Measurements from ENCODE around the gene ITPA.

The ITPA gene

DNA sequence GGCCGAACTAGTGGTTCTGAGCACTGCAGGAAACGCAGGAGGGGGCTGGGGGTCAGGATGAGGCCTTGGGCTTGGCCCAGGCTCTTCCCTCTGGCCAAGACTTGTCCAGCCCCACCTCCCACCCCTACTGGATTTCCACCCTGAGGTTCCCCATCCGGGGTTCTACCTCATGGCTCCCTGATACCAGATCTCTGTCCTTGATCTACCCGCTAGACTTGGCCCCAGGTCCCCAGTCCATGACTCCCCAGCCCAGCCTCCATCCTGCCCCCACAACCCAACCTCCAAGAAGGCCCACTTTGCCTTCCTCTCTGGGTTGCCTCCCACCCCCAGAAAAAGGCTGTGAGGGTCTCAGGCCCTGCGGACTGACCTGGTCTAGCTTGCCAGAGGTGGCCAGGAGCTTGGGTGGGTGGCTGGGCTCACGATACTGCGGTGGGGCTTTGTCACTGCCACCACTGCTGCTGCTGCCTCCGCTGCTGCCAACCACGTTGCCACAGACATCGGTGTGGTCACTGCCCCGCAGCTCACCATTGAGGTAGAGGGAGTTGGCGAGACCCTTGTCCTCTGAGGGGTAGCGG lies 42.9 kb upstream of the ITPA start:
- Histone ChIP-seq H3K36me3 (ENCODE audit: control insufficient read depth in 2 of 2, insufficient read depth in 2 of 2, low read length in 2 of 2) (no peaks in the 10 kb centered on the region), H3K4me3 (ENCODE audit: low read length in 2 of 2) (no peak overlapping the region), H3K27ac (ENCODE audit: low read depth in 2 of 2, low read length in 2 of 2) (no peak overlapping the region), H3K9me3 (ENCODE audit: control insufficient read depth in 2 of 2, low read length in 2 of 2) (no peaks in the 10 kb centered on the region), H3K9ac (ENCODE audit: low read depth in 1 of 2, low read length in 2 of 2) (no peak overlapping the region), H3K4me1 (ENCODE audit: control insufficient read depth in 2 of 2, insufficient read depth in 2 of 2, low read length in 2 of 2) (peaks cover 5 to 11% of the 10 kb centered on the region in 2 donors), H3K27me3 (ENCODE audit: control insufficient read depth in 2 of 2, insufficient read depth in 2 of 2, low read length in 2 of 2) (no peaks in the 10 kb centered on the region)

DNA sequence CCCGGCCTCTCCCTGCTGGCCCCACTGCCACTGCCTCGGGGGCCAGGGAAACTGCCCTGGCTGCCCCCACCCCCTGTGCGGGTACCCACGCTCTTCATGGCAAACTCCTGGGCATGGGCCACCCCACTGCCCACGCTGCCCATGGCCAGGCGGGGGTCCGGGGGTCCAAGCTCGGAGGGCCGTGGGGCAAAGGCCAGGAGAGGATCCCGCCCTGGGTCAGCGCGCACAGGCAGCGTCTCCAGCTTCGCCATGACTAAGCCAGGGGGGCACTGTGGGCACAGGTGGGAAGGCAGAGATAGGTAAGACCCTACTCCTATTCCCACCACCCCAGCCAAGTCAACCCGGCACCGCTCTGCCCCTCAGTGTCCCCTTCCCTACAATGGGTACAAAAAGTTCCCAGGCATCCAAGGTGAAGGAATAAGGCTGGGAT lies 42.4 kb upstream of the ITPA start:
- Histone ChIP-seq H3K4me1 (ENCODE audit: control insufficient read depth in 2 of 2, insufficient read depth in 2 of 2, low read length in 2 of 2) (peaks cover 5 to 11% of the 10 kb centered on the region in 2 donors), H3K9me3 (ENCODE audit: control insufficient read depth in 2 of 2, low read length in 2 of 2) (no peaks in the 10 kb centered on the region), H3K27ac (ENCODE audit: low read depth in 2 of 2, low read length in 2 of 2) (no peak overlapping the region), H3K4me3 (ENCODE audit: low read length in 2 of 2) (no peak overlapping the region), H3K27me3 (ENCODE audit: control insufficient read depth in 2 of 2, insufficient read depth in 2 of 2, low read length in 2 of 2) (no peaks in the 10 kb centered on the region), H3K36me3 (ENCODE audit: control insufficient read depth in 2 of 2, insufficient read depth in 2 of 2, low read length in 2 of 2) (no peaks in the 10 kb centered on the region), H3K9ac (ENCODE audit: low read depth in 1 of 2, low read length in 2 of 2) (no peak overlapping the region)

DNA sequence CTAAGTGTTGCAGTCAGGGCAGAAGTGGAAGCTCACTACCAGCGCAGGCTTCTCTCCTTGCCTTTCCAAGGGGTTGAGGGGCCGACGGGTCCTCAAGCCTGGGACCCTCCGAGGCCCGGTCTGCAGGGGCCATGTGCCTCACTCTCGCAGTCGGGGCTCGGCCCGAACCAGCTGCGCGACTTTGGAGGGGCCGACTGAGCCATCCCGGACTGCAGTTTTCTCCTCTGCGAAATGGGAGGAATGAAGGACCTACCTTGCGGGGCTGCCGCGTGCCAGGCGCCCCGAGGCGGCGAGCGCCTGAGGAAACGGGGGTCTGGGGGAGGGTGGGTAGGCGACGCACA lies 41.6 kb upstream of the ITPA start:
- H3K9ac ChIP-seq (ENCODE audit: low read depth in 1 of 2, low read length in 2 of 2): peak overlapping the region in 1 of 2 donors; percentile 57
- H3K4me3 ChIP-seq (ENCODE audit: low read length in 2 of 2): peak overlapping the region in 1 of 2 donors; percentile 41
- H3K9me3 ChIP-seq (ENCODE audit: control insufficient read depth in 2 of 2, low read length in 2 of 2): no peaks in the 10 kb centered on the region
- H3K27me3 ChIP-seq (ENCODE audit: control insufficient read depth in 2 of 2, insufficient read depth in 2 of 2, low read length in 2 of 2): no peaks in the 10 kb centered on the region
- H3K4me1 ChIP-seq (ENCODE audit: control insufficient read depth in 2 of 2, insufficient read depth in 2 of 2, low read length in 2 of 2): peaks cover 5 to 11% of the 10 kb centered on the region in 2 donors
- no peaks in the 10 kb centered on the region for H3K36me3 ChIP-seq (ENCODE audit: control insufficient read depth in 2 of 2, insufficient read depth in 2 of 2, low read length in 2 of 2)
- no peak overlapping the region for H3K27ac ChIP-seq (ENCODE audit: low read depth in 2 of 2, low read length in 2 of 2)

DNA sequence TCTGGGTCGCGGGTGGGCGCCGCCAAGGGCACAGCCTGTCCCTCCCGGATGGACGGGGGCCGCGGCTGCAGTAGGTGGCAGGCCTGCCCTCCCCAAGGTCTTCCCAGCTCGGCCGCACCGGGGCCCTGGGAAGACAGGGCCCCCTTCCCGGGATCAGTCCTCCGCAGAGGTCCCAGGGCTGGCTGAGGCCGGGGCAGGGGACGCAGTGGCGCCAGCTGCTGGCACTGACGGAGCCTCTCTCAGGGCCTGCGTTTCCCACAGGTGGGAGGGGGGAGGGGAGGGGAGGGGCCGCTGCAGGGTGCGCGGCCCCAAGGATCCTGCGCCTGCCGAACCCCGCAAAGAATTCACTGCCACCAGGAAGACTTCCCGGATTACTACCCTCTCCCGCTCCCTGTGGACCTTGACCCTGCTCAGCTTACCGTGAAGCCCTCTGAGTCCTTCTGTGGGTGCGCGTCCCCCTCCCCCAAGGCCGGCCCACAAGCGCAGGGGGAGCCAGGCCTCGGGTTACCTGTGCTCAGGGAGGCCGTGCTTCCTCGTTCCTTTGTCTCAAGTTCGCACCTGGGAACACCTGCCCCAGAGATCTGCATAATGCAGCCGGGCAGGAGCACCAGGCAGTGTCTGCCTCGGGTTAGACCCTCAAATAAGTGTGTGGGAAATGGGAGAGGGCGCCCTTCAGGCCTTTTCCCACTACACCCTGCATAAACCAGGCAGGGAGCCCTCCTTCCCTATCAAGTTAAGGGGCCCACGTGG lies 41.0 kb upstream of the ITPA start:
- Histone ChIP-seq H3K9ac (ENCODE audit: low read depth in 1 of 2, low read length in 2 of 2) (peak overlapping the region in 1 of 2 donors; percentile 57), H3K9me3 (ENCODE audit: control insufficient read depth in 2 of 2, low read length in 2 of 2) (no peaks in the 10 kb centered on the region), H3K36me3 (ENCODE audit: control insufficient read depth in 2 of 2, insufficient read depth in 2 of 2, low read length in 2 of 2) (no peaks in the 10 kb centered on the region), H3K4me3 (ENCODE audit: low read length in 2 of 2) (peak overlapping the region in 1 of 2 donors; percentile 41), H3K4me1 (ENCODE audit: control insufficient read depth in 2 of 2, insufficient read depth in 2 of 2, low read length in 2 of 2) (peaks cover 5 to 11% of the 10 kb centered on the region in 2 donors), H3K27me3 (ENCODE audit: control insufficient read depth in 2 of 2, insufficient read depth in 2 of 2, low read length in 2 of 2) (no peaks in the 10 kb centered on the region), H3K27ac (ENCODE audit: low read depth in 2 of 2, low read length in 2 of 2) (no peak overlapping the region)

DNA sequence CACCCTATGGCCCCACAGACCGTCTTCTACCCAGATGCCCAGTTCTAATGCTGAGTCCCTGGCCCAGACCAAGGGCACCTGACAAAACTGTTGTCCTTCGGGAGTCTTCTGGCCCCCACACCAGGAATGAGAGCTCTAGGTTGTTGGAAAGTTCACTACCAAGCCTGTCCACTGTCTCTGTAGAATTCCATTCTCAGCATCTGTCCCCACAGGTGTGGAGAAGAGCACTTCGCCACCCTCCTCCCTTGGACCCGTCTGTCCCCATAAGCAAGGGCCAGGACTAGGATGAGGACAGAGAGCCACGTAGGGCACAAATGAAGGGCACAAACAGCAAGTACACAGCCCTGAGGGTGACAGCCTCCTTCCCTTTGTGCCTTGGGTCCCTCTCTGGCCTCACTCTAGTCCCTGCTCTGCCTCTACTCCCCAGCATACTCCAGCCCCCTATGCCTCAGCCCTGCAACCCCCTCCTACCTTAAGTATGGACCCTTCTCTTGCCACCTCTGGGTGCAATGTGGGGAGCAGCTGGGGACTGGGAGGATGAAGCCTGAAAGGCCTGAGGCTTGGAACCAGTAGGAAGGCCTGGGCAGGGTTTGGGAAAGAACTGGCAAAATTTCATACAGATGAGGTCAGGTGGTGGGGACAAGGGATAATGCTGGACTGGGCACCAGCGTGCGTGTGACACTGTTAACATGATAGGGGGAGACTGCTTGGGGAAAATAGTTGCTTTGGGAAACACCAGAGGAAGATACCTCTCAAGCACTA lies 40.3 kb upstream of the ITPA start:
- Histone ChIP-seq H3K4me3 (ENCODE audit: low read length in 2 of 2) (no peak overlapping the region), H3K36me3 (ENCODE audit: control insufficient read depth in 2 of 2, insufficient read depth in 2 of 2, low read length in 2 of 2) (no peaks in the 10 kb centered on the region), H3K4me1 (ENCODE audit: control insufficient read depth in 2 of 2, insufficient read depth in 2 of 2, low read length in 2 of 2) (peaks cover 6 to 11% of the 10 kb centered on the region in 2 donors), H3K27ac (ENCODE audit: low read depth in 2 of 2, low read length in 2 of 2) (no peak overlapping the region), H3K9ac (ENCODE audit: low read depth in 1 of 2, low read length in 2 of 2) (no peak overlapping the region), H3K27me3 (ENCODE audit: control insufficient read depth in 2 of 2, insufficient read depth in 2 of 2, low read length in 2 of 2) (peaks cover 0 to 4% of the 10 kb centered on the region in 2 donors), H3K9me3 (ENCODE audit: control insufficient read depth in 2 of 2, low read length in 2 of 2) (no peaks in the 10 kb centered on the region)

DNA sequence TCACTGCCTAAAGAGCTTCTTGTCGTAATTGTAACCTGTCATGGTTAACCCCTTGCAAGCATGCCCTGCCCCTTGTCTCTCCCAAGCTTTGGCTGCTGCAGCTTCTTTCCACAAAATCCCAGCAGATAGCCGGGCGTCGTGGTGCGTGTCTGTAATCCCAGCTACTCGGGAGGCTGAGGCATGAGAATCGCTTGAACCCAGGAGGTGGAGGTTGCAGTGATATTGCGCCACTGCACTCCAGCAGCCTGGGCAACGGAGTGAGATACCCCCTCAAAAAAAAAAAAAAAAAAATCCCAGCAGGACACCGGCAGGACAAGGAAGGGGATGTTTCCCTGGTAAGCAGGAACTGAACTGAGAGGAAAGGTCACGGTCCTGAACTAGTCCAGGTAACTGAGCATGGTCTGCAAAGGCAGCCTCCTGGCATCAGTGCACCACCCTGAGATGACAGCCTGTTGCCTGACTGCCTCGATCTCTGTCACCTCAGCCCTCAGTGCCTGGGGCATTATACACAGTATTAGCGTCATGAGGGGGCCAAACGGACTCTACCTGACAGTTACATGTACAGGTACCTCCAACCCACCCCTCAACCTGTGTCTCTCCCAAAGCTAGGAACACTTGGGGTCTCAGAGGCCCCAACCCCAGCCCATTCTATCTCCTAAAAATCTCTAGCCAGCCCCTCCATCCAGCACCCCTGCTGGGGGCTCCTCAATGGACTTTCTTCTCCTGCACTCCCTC lies 37.7 kb upstream of the ITPA start:
- Histone ChIP-seq H3K27ac (ENCODE audit: low read depth in 2 of 2, low read length in 2 of 2) (no peak overlapping the region), H3K27me3 (ENCODE audit: control insufficient read depth in 2 of 2, insufficient read depth in 2 of 2, low read length in 2 of 2) (peaks cover 9 to 15% of the 10 kb centered on the region in 2 donors), H3K4me1 (ENCODE audit: control insufficient read depth in 2 of 2, insufficient read depth in 2 of 2, low read length in 2 of 2) (peaks cover 9 to 15% of the 10 kb centered on the region in 2 donors), H3K9me3 (ENCODE audit: control insufficient read depth in 2 of 2, low read length in 2 of 2) (no peaks in the 10 kb centered on the region), H3K4me3 (ENCODE audit: low read length in 2 of 2) (no peak overlapping the region), H3K36me3 (ENCODE audit: control insufficient read depth in 2 of 2, insufficient read depth in 2 of 2, low read length in 2 of 2) (no peaks in the 10 kb centered on the region), H3K9ac (ENCODE audit: low read depth in 1 of 2, low read length in 2 of 2) (no peak overlapping the region)

DNA sequence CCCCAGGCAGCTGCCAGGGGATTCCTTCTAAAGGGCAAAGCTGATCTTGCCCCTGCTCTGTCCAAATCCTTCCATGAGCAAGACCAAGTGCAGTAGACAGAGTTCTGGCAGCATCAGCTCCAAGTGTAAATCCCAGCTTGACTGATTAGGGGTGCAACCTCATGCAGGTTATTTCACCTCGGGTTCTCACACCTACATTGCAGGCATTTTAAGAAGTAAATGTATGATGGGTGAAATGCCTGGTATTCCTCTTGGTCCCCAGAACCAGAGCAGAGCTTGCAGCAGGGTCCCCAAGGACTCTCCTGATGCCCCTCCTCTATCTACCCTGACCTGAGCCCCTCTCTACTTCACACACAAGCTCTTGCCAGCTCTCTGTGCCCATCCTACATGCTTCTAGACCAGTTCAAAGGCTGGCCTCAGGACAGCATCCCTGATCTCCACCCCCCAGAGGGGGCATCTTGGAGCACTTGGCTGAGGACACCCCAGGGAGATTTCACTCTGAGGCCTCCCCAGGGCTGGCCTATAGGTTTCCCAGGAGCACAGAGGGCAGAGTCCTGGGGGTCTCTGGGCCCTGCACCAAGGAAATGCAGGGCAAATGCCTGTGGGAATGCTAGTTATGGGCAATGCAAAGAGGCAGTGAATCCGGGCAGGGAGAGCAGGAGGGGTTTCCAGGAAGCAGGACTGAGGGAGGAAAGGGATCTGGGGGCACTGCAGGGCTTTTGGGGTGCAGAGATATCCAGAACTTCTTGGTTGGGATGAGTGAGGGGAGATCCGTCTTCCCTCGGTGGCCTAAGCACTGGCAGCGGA lies 37.0 kb upstream of the ITPA start:
- Histone ChIP-seq H3K27me3 (ENCODE audit: control insufficient read depth in 2 of 2, insufficient read depth in 2 of 2, low read length in 2 of 2) (peaks cover 9 to 15% of the 10 kb centered on the region in 2 donors), H3K4me1 (ENCODE audit: control insufficient read depth in 2 of 2, insufficient read depth in 2 of 2, low read length in 2 of 2) (peaks cover 9 to 15% of the 10 kb centered on the region in 2 donors), H3K9me3 (ENCODE audit: control insufficient read depth in 2 of 2, low read length in 2 of 2) (no peaks in the 10 kb centered on the region), H3K27ac (ENCODE audit: low read depth in 2 of 2, low read length in 2 of 2) (no peak overlapping the region), H3K36me3 (ENCODE audit: control insufficient read depth in 2 of 2, insufficient read depth in 2 of 2, low read length in 2 of 2) (no peaks in the 10 kb centered on the region), H3K4me3 (ENCODE audit: low read length in 2 of 2) (peak overlapping the region in 1 of 2 donors; percentile 79), H3K9ac (ENCODE audit: low read depth in 1 of 2, low read length in 2 of 2) (no peak overlapping the region)

DNA sequence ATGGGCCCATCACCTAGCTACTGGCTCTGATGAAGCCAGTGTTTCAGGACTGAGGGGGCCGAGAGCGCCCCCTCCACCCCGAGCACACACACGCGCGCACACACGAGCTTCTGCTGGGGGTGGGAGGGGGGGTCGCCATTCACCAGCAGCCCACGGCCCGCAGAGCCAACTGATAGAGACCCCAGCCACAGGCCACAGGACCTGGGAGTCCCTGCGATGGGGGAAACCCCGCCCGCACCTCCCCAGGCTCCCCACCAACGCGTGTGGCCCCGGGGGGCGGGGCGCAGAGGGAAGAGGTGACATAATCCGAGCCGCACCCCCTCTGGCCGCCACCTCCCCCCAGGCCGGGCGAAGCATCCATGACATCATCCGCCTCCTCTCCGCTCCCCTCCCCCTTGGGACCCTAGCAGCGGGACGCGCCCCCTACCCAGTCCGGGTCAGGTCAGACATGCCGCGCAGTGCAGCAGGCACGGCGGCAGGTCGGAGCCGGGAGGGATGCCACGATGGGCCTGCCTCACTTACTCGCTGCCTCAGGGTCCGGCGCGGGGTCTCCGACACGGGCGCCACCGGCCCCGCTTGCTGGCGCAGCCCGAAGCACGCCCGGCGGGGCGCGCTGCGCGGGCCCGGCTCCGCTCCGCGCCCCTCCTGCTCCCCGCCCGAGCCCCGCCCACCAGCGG lies 36.2 kb upstream of the ITPA start, which contains the start of gene LZTS3:
Gene LZTS3, minus strand, starts transcription at position 617 of the 677 bp plus-strand sequence. CDS start 6,386 bp downstream, outside the sequence.
- Histone ChIP-seq H3K4me3 (ENCODE audit: low read length in 2 of 2) (peak within 1 kb of the TSS; percentile 68 to 79), H3K27me3 (ENCODE audit: control insufficient read depth in 2 of 2, insufficient read depth in 2 of 2, low read length in 2 of 2) (peaks cover 9 to 15% of the 10 kb centered on the region in 2 donors), H3K4me1 (ENCODE audit: control insufficient read depth in 2 of 2, insufficient read depth in 2 of 2, low read length in 2 of 2) (peaks cover 5 to 9% of the 10 kb centered on the region in 2 donors), H3K36me3 (ENCODE audit: control insufficient read depth in 2 of 2, insufficient read depth in 2 of 2, low read length in 2 of 2) (no peaks in the 10 kb centered on the region), H3K27ac (ENCODE audit: low read depth in 2 of 2, low read length in 2 of 2) (peak within 1 kb of the TSS in 1 of 2 donors; percentile 1), H3K9ac (ENCODE audit: low read depth in 1 of 2, low read length in 2 of 2) (peak within 1 kb of the TSS; percentile 63), H3K9me3 (ENCODE audit: control insufficient read depth in 2 of 2, low read length in 2 of 2) (no peaks in the 10 kb centered on the region)
